Common myeloid progenitor, CD34-positive (primary cell): ENCODE data around the gene IPO11.

Experiments
- CTCF ChIA-PET: fragments of 350-600 bp; sonication (Branson Sonifier 250); formaldehyde crosslinking; loops from one replicate; lab custom pipeline; 2021; ENCODE audit warnings: antibody characterized with exemption; lab: Charles Lee
- POLR2A ChIA-PET: fragments of 350-600 bp; sonication (Branson Sonifier 250); formaldehyde crosslinking; loops from one replicate; lab custom pipeline; 2021; ENCODE audit warnings: antibody characterized with exemption; lab: Charles Lee
- DNase-seq, 3 donors: peaks; one replicate each; pipeline versions ENCODE4 v3.0.0 to v3.0.0-alpha.2; 2013
- H3K27ac ChIP-seq, 2 experiments: 1 replicate in 1 of 2; 2 replicates in 1 of 2; pipeline ENCODE4 v1.7.0; 2013; ENCODE audit warnings: inconsistent platforms in 2 of 2, low read length in 2 of 2, mild to moderate bottlenecking in 2 of 2, low read depth in 1 of 2, moderate library complexity in 1 of 2; ENCODE audit not compliant: severe bottlenecking in 2 of 2, insufficient read depth in 1 of 2, poor library complexity in 1 of 2
- H3K27me3 ChIP-seq, 5 experiments: replicated peaks in 2 of 5; 1 replicate in 3 of 5; 2 replicates in 2 of 5; pipeline versions ENCODE4 v1.6.1 to v1.7.0; 2013; ENCODE audit warnings: low read length in 4 of 5, mild to moderate bottlenecking in 2 of 5, moderate library complexity in 2 of 5, inconsistent platforms in 1 of 5; ENCODE audit not compliant: insufficient read depth in 5 of 5, control insufficient read depth in 4 of 5
- H3K36me3 ChIP-seq, 4 experiments: 1 replicate in 2 of 4; 2 replicates in 2 of 4; pipeline versions ENCODE4 v1.6.1 to v1.7.0; 2013; ENCODE audit warnings: low read length in 3 of 4, control low read depth in 1 of 4, mild to moderate bottlenecking in 1 of 4; ENCODE audit not compliant: control insufficient read depth in 4 of 4, insufficient read depth in 4 of 4
- H3K4me1 ChIP-seq, 4 experiments: 1 replicate in 3 of 4; 2 replicates in 1 of 4; pipeline versions ENCODE4 v1.6.1 to v1.7.1; 2013; ENCODE audit warnings: low read length in 3 of 4, mild to moderate bottlenecking in 3 of 4, control low read depth in 1 of 4, inconsistent platforms in 1 of 4, moderate library complexity in 1 of 4; ENCODE audit not compliant: control insufficient read depth in 4 of 4, insufficient read depth in 4 of 4; ENCODE audit errors: control extremely low read depth in 1 of 4
- H3K4me3 ChIP-seq, 7 experiments: 1 replicate in 4 of 7; 2 replicates in 3 of 7; pipeline versions ENCODE4 v1.5.1 to v1.7.0; 2013; ENCODE audit warnings: mild to moderate bottlenecking in 7 of 7, low read length in 6 of 7, moderate library complexity in 6 of 7, inconsistent platforms in 2 of 7, low read depth in 2 of 7, control low read depth in 1 of 7; ENCODE audit not compliant: insufficient read depth in 4 of 7, control insufficient read depth in 1 of 7; ENCODE audit errors: extremely low read depth in 1 of 7
- H3K9me3 ChIP-seq, 5 experiments: 1 replicate in 4 of 5; 2 replicates in 1 of 5; pipeline versions ENCODE4 v1.6.1 to v1.7.1; 2013; ENCODE audit warnings: low read length in 4 of 5, mild to moderate bottlenecking in 2 of 5, inconsistent platforms in 1 of 5, low read depth in 1 of 5, moderate library complexity in 1 of 5; ENCODE audit not compliant: control insufficient read depth in 4 of 5, insufficient read depth in 2 of 5; ENCODE audit errors: control extremely low read depth in 1 of 5
- WGBS: methylation state at CpG from one replicate; pipeline ENCODE4 v1.1.5; 2013; ENCODE audit not compliant: insufficient coverage; 5-methylcytosine and 5-hydroxymethylcytosine counted together

IPO11 gene

GRCh38 chr5:62597314-62597713, 184.8 kb downstream of the IPO11 start:
- CTCF ChIA-PET: interaction anchor here (1.1 to 1.3 kb wide), 2 partner anchors 12 to 111 kb away, joined by 3 read pairs; no protein-coding TSS in a partner anchor
- Histone ChIP-seq H3K27ac (no peak overlapping the region), H3K9me3 (peaks cover 0 to 10% (median under 1%) of the 10 kb centered on the region in 5 experiments), H3K4me3 (no peak overlapping the region), H3K4me1 (peaks cover 6 to 19% (median 7%) of the 10 kb centered on the region in 4 experiments), H3K27me3 (no peaks in the 10 kb centered on the region), H3K36me3 (peaks cover 12 to 31% (median 20%) of the 10 kb centered on the region in 4 experiments)
- POLR2A ChIA-PET: no interaction called here
- no CpG with 5 or more reads among the region's 2 CpGs for WGBS
- no peak for DNase-seq

DNA sequence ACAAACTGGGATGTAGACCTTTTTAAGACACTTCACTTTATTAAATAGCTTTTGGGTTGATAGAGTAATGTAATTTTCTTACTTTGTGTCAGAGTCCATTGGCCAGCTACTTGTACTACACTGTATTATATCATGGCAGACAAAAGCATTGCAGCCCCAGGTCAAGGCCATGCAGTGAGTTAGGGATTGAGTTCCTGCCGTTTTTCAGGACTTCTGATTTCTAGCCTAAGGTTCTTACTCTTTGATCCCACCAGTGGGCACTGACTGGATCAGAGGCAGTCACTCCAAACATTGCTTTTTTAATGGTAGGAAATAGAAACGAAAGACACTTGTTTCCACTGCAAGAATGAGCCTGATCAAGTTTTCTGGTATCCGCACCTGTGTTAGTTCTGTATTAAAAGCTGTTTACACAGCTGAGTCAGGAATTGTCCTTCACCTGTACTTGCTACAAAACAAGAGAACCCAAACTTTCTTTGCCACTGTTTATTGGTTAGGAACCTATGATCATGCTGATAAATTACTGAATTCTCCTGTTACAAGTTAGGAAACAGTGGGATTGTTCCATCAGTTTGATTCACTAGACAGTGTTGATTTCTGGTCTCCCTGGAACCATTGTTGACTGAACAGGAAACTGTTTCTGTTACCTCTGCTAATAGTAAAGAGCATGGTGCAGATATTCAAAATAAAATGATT, 188.1 kb downstream of the IPO11 start:
- ChIA-PET CTCF (interaction anchor here (1.5 kb wide), 1 partner anchor 20 kb away, joined by 5 read pairs; no protein-coding TSS in a partner anchor), POLR2A (no interaction called here)
- no peak overlapping the region for H3K4me3 ChIP-seq
- H3K36me3 ChIP-seq: peaks cover 10 to 23% (median 14%) of the 10 kb centered on the region in 4 experiments
- no peak overlapping the region for H3K27ac ChIP-seq
- no peaks in the 10 kb centered on the region for H3K27me3 ChIP-seq
- H3K4me1 ChIP-seq: peaks cover 0 to 17% (median 6%) of the 10 kb centered on the region in 4 experiments
- no peak for DNase-seq
- H3K9me3 ChIP-seq: no peaks in the 10 kb centered on the region
- WGBS: 88% methylated on average over 1 of the region's 3 CpGs

DNA sequence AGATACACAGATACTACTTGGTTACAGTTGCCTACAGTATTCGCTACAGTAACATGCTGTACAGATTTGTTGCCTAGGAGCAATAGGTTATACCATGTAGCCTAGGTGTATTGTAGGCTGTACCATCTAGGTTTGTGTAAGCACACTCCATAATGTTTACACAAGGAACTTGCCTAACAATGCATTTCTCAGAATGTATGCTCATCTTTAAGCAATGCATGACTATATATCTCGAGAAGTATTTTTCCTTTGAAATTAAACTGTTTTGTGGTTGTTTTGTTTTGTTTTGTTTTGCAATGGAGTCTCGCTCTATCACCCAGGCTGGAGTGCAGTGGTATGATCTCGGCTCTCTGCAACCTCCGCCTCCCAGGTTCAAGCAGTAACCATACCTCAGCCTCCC, 191.4 kb downstream of the IPO11 start:
- Histone ChIP-seq H3K4me1 (peaks cover 0 to 13% (median 6%) of the 10 kb centered on the region in 4 experiments), H3K27ac (no peak overlapping the region), H3K4me3 (no peak overlapping the region), H3K27me3 (no peaks in the 10 kb centered on the region), H3K36me3 (peaks cover 15 to 34% (median 16%) of the 10 kb centered on the region in 4 experiments), H3K9me3 (no peaks in the 10 kb centered on the region)
- ChIA-PET POLR2A (no interaction called here), CTCF (no interaction called here)
- DNase-seq: no peak
- 87% methylated on average over 3 of the region's 5 CpGs for WGBS

DNA sequence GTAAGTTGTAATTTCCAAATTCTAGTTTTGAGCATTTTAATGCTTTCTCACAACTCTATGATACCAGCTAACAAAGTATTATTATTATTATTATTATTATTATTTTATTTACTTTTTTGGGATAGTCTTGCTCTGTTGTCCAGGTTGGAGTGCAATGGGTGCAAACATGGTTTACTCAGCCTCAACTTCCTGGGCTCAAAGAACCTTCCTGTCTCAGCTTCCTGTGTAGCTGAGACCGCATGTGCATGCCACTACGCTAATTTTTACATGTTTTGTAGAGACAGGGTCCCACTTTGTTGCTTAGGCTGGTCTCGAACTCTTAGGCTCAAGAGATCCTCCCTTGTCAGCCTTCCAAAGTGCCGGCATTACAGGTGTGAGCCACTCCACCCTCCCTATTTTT, 193.1 kb downstream of the IPO11 start:
- H3K4me1 ChIP-seq: peaks cover 0 to 11% (median 4%) of the 10 kb centered on the region in 4 experiments
- H3K4me3 ChIP-seq: no peak overlapping the region
- H3K27ac ChIP-seq: no peak overlapping the region
- DNase-seq: no peak
- peaks cover 15 to 43% (median 24%) of the 10 kb centered on the region in 4 experiments for H3K36me3 ChIP-seq
- ChIA-PET POLR2A (no interaction called here), CTCF (interaction anchor here (0.9 to 1.2 kb wide), 3 partner anchors 12 to 24 kb away, joined by 3 read pairs; no protein-coding TSS in a partner anchor)
- WGBS: 94% methylated on average over 3 of the region's 4 CpGs
- H3K9me3 ChIP-seq: peaks cover 0 to 4% (median 0%) of the 10 kb centered on the region in 5 experiments
- no peaks in the 10 kb centered on the region for H3K27me3 ChIP-seq

- no peak overlapping the region for H3K4me3 ChIP-seq
- no peaks in the 10 kb centered on the region for H3K27me3 ChIP-seq
- WGBS: no CpG with 5 or more reads among the region's 1 CpG
- H3K27ac ChIP-seq: no peak overlapping the region
- peaks cover 0 to 4% (median 0%) of the 10 kb centered on the region in 5 experiments for H3K9me3 ChIP-seq
- no peak for DNase-seq
- peaks cover 0 to under 1% (median 0%) of the 10 kb centered on the region in 4 experiments for H3K4me1 ChIP-seq
- POLR2A ChIA-PET: no interaction called here
- CTCF ChIA-PET: no interaction called here
- peaks cover 15 to 43% (median 24%) of the 10 kb centered on the region in 4 experiments for H3K36me3 ChIP-seq
These were observed 194.3 kb downstream of the IPO11 start for GRCh38 chr5:62606878-62607277.

DNA sequence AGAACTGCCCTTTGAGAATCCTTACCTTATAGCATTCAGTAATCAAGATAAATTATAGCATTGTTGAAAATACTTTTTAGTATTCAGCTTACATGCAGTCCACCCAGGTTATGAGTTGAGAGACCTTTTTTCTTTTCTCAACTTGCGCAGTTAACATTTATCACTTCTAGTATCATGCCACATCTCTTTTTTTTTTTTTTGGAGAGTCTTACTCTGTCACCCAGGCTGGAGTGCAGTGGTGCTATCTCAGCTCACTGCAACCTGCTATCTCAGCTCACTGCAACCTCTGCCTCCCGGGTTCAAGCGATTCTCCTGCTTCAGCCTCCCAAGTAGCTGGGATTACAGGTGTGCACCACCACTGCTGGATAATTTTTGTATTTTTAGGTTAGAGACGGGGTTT, 195.1 kb downstream of the IPO11 start:
- WGBS: 91% methylated on average over 4 of the region's 4 CpGs
- no peak for DNase-seq
- ChIA-PET POLR2A (no interaction called here), CTCF (interaction anchor here (1.0 to 1.3 kb wide), 2 partner anchors 21 to 24 kb away, joined by 3 read pairs; no protein-coding TSS in a partner anchor)
- H3K27ac ChIP-seq: no peak overlapping the region
- H3K4me1 ChIP-seq: no peaks in the 10 kb centered on the region
- H3K27me3 ChIP-seq: no peaks in the 10 kb centered on the region
- H3K36me3 ChIP-seq: peaks cover 15 to 41% (median 23%) of the 10 kb centered on the region in 4 experiments
- H3K9me3 ChIP-seq: peaks cover 0 to 4% (median 0%) of the 10 kb centered on the region in 5 experiments
- no peak overlapping the region for H3K4me3 ChIP-seq
